Stimulated activated naive CD8-positive, alpha-beta T cell treated with anti-CD3 and anti-CD28 coated beads, Interleukin-15, Interleukin-2, amounts not matched to agents 100 ng/mL and 50 ng/mL, for 24 hours (primary cell): ENCODE measurements around the gene DCTN2.
"Not testable (repeated sequence)": the region's sequence is repeated elsewhere in the genome, so short reads cannot be mapped to it uniquely, and the experiment has no call there.

ENCODE experiments used
- H3K27ac Mint-ChIP-seq: one replicate; pipeline ENCODE4 v1.8.0; 2021; ENCODE audit warnings: mild to moderate bottlenecking, mixed read lengths
- H3K27me3 Mint-ChIP-seq: one replicate; pipeline ENCODE4 v1.8.0; 2021; ENCODE audit warnings: mixed read lengths
- H3K36me3 Mint-ChIP-seq: one replicate; pipeline ENCODE4 v1.8.0; 2021; ENCODE audit warnings: low read depth, mixed read lengths
- H3K4me1 Mint-ChIP-seq: one replicate; pipeline ENCODE4 v1.8.0; 2021; ENCODE audit warnings: low read depth, mixed read lengths
- H3K4me3 Mint-ChIP-seq: one replicate; pipeline ENCODE4 v1.8.0; 2021; ENCODE audit warnings: mild to moderate bottlenecking, mixed read lengths
- H3K9me3 Mint-ChIP-seq: one replicate; pipeline ENCODE4 v1.8.0; 2021; ENCODE audit warnings: mixed read lengths

DCTN2 gene

GRCh38 chr12:57582440-57582839 lies 35.4 kb upstream of the DCTN2 start:
- no peaks in the 10 kb centered on the region for H3K9me3 Mint-ChIP-seq
- H3K27me3 Mint-ChIP-seq = peaks cover 5% of the 10 kb centered on the region

GRCh38 chr12:57581802-57582201 lies 34.8 kb upstream of the DCTN2 start:
- H3K4me3 Mint-ChIP-seq = no peak overlapping the region
- no peaks in the 10 kb centered on the region for H3K36me3 Mint-ChIP-seq
- no peak overlapping the region for H3K27ac Mint-ChIP-seq
- no peaks in the 10 kb centered on the region for H3K4me1 Mint-ChIP-seq
- peaks cover 5% of the 10 kb centered on the region for H3K27me3 Mint-ChIP-seq
- H3K9me3 Mint-ChIP-seq = no peaks in the 10 kb centered on the region

More at GRCh38 chr12:57582440-57582839, 35.4 kb upstream of the DCTN2 start:
- H3K27ac Mint-ChIP-seq = no peak overlapping the region
- H3K36me3 Mint-ChIP-seq = no peaks in the 10 kb centered on the region
- H3K4me3 Mint-ChIP-seq = no peak overlapping the region
- H3K4me1 Mint-ChIP-seq = no peaks in the 10 kb centered on the region

GRCh38 chr12:57580466-57580795 lies 33.4 kb upstream of the DCTN2 start:
- Mint-ChIP-seq H3K4me1 (no peaks in the 10 kb centered on the region), H3K27me3 (peaks cover 5% of the 10 kb centered on the region), H3K27ac (no peak overlapping the region), H3K4me3 (no peak overlapping the region), H3K36me3 (no peaks in the 10 kb centered on the region), H3K9me3 (no peaks in the 10 kb centered on the region)

- Mint-ChIP-seq H3K4me1 (no peaks in the 10 kb centered on the region), H3K27me3 (peaks cover 5% of the 10 kb centered on the region), H3K27ac (no peak overlapping the region), H3K9me3 (no peaks in the 10 kb centered on the region), H3K4me3 (no peak overlapping the region), H3K36me3 (no peaks in the 10 kb centered on the region)
These were observed 32.9 kb upstream of the DCTN2 start for GRCh38 chr12:57579677-57580465.

- Mint-ChIP-seq H3K4me3 (no peak overlapping the region), H3K36me3 (no peaks in the 10 kb centered on the region), H3K9me3 (no peaks in the 10 kb centered on the region), H3K27ac (no peak overlapping the region), H3K4me1 (no peaks in the 10 kb centered on the region), H3K27me3 (peaks cover 5% of the 10 kb centered on the region)
These were observed 32.0 kb upstream of the DCTN2 start for GRCh38 chr12:57579011-57579410.

- no peaks in the 10 kb centered on the region for H3K36me3 Mint-ChIP-seq
- no peaks in the 10 kb centered on the region for H3K9me3 Mint-ChIP-seq
- H3K27ac Mint-ChIP-seq = no peak overlapping the region
- peaks cover 2% of the 10 kb centered on the region for H3K27me3 Mint-ChIP-seq
- H3K4me3 Mint-ChIP-seq = no peak overlapping the region
- no peaks in the 10 kb centered on the region for H3K4me1 Mint-ChIP-seq
These were observed 31.2 kb upstream of the DCTN2 start for GRCh38 chr12:57577981-57578758.

GRCh38 chr12:57576613-57577160 lies 29.7 kb upstream of the DCTN2 start:
- Mint-ChIP-seq H3K9me3 (no peaks in the 10 kb centered on the region), H3K27me3 (no peaks in the 10 kb centered on the region), H3K4me3 (no peak overlapping the region), H3K36me3 (no peaks in the 10 kb centered on the region), H3K27ac (no peak overlapping the region), H3K4me1 (no peaks in the 10 kb centered on the region)

GRCh38 chr12:57575771-57576612 lies 29.0 kb upstream of the DCTN2 start:
- H3K9me3 Mint-ChIP-seq = no peaks in the 10 kb centered on the region
- H3K4me3 Mint-ChIP-seq = no peak overlapping the region
- no peaks in the 10 kb centered on the region for H3K4me1 Mint-ChIP-seq
- no peaks in the 10 kb centered on the region for H3K36me3 Mint-ChIP-seq
- H3K27ac Mint-ChIP-seq = no peak overlapping the region
- no peaks in the 10 kb centered on the region for H3K27me3 Mint-ChIP-seq

- Mint-ChIP-seq H3K27ac (no peak overlapping the region), H3K4me3 (no peak overlapping the region), H3K27me3 (no peaks in the 10 kb centered on the region), H3K36me3 (no peaks in the 10 kb centered on the region), H3K4me1 (no peaks in the 10 kb centered on the region), H3K9me3 (no peaks in the 10 kb centered on the region)
These were observed 27.8 kb upstream of the DCTN2 start for GRCh38 chr12:57574795-57575194.

GRCh38 chr12:57571926-57572762 lies 25.2 kb upstream of the DCTN2 start:
- Mint-ChIP-seq H3K27me3 (no peaks in the 10 kb centered on the region), H3K36me3 (no peaks in the 10 kb centered on the region), H3K9me3 (no peaks in the 10 kb centered on the region), H3K4me1 (no peaks in the 10 kb centered on the region), H3K27ac (no peak overlapping the region), H3K4me3 (no peak overlapping the region)

- H3K4me3 Mint-ChIP-seq, H3K27me3 Mint-ChIP-seq, H3K36me3 Mint-ChIP-seq, H3K4me1 Mint-ChIP-seq, H3K27ac Mint-ChIP-seq, H3K9me3 Mint-ChIP-seq: not testable (repeated sequence)
These were observed 23.4 kb upstream of the DCTN2 start for GRCh38 chr12:57570438-57570837.

GRCh38 chr12:57569858-57570257 lies 22.9 kb upstream of the DCTN2 start:
- Mint-ChIP-seq H3K27ac (no peak overlapping the region), H3K27me3 (no peaks in the 10 kb centered on the region), H3K36me3 (no peaks in the 10 kb centered on the region), H3K9me3 (no peaks in the 10 kb centered on the region), H3K4me1 (no peaks in the 10 kb centered on the region), H3K4me3 (no peak overlapping the region)

- Mint-ChIP-seq H3K27me3 (no peaks in the 10 kb centered on the region), H3K27ac (no peak overlapping the region), H3K36me3 (no peaks in the 10 kb centered on the region), H3K9me3 (no peaks in the 10 kb centered on the region), H3K4me1 (no peaks in the 10 kb centered on the region), H3K4me3 (no peak overlapping the region)
These were observed 21.8 kb upstream of the DCTN2 start for GRCh38 chr12:57568838-57569237.

GRCh38 chr12:57564178-57564740 lies 17.3 kb upstream of the DCTN2 start:
- no peaks in the 10 kb centered on the region for H3K4me1 Mint-ChIP-seq
- no peaks in the 10 kb centered on the region for H3K36me3 Mint-ChIP-seq
- peaks cover 11% of the 10 kb centered on the region for H3K27me3 Mint-ChIP-seq
- H3K4me3 Mint-ChIP-seq = no peak overlapping the region
- no peaks in the 10 kb centered on the region for H3K9me3 Mint-ChIP-seq
- H3K27ac Mint-ChIP-seq = no peak overlapping the region
